ENCODE measurements around the gene SLC39A11. TPM values are rescaled to one million over a fixed set of nuclear protein-coding genes. Genes with fewer than 3 reads are reported as not detected.

The SLC39A11 gene
- total RNA-seq, 4 donors from 2014 or later, result 45.2 to 59.5 (median 49.2) TPM

DNA sequence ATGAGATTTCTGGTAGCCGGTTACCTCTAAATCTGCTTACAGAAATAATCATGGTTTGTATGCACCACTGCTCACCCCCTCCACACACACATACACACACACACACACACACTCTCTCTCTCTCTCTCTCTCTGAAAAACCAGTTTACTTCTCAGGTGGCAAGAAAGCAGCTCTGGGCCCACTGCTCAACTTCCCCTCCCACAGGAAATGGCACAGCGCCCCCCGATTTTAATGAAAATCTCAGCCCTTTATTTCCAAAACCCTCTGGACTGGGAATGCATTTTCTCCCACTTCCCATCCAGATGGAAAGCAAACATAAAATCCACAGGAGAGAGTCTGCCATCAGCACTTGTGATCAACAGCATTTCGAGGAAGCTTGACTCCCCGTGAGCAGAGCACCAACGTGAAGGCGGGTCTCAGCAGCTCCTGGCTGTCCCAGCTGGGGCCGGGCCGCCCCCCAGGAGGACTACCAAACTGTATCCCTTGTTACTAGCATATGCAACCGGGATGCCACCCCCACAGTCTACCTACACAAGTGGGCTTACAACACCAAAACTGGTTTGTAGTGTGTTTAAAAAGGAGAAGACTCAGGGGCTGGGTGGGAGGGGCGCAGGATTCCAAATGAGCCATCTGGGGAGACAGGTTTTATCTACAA is 121.1 kb downstream of the SLC39A11 start:
- H3K4me1 ChIP-seq, result no peaks in the 10 kb centered on the region
- no peaks in the 10 kb centered on the region for H3K9me3 ChIP-seq
- TF ChIP-seq EP300 (IDR thresholded peaks at IDR 0.05) (no peak), POLR2AphosphoS5 (IDR thresholded peaks at IDR 0.05) (no peak), POLR2A (IDR thresholded peaks at IDR 0.05) (no peak)
- TF ChIP-seq, protein P1, sequence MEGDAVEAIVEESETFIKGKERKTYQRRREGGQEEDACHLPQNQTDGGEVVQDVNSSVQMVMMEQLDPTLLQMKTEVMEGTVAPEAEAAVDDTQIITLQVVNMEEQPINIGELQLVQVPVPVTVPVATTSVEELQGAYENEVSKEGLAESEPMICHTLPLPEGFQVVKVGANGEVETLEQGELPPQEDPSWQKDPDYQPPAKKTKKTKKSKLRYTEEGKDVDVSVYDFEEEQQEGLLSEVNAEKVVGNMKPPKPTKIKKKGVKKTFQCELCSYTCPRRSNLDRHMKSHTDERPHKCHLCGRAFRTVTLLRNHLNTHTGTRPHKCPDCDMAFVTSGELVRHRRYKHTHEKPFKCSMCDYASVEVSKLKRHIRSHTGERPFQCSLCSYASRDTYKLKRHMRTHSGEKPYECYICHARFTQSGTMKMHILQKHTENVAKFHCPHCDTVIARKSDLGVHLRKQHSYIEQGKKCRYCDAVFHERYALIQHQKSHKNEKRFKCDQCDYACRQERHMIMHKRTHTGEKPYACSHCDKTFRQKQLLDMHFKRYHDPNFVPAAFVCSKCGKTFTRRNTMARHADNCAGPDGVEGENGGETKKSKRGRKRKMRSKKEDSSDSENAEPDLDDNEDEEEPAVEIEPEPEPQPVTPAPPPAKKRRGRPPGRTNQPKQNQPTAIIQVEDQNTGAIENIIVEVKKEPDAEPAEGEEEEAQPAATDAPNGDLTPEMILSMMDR (IDR thresholded peaks at IDR 0.05), result no peak
- 87% methylated on average over 10 of the region's 11 CpGs for WGBS
- no peaks in the 10 kb centered on the region for H3K27me3 ChIP-seq
- no peak overlapping the region for H3K27ac ChIP-seq
- no peaks in the 10 kb centered on the region for H3K36me3 ChIP-seq
- DNase-seq (ENCODE audit: low spot score in 2 of 2), result no peak
- no peak overlapping the region for H3K4me3 ChIP-seq

DNA sequence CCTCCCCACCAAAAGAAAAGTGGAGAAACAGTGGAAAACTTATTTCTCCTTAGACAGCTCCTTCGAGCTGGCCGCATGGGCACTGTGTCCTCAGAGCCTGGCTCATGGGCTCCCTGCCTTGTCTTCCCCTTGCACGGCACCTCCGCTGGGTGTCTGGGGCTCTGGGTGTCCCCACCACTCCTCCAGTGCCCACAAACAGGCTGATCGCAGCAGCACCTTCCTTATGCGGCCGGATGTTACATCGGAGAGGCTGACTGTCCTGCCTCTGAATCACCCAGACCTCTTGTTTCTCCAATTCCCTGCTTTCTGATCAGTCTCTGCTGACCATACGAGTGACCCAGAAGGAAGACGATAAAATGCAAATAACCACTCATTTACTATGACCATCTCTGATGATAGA is 121.7 kb downstream of the SLC39A11 start:
- Histone ChIP-seq H3K27me3 (no peaks in the 10 kb centered on the region), H3K36me3 (no peaks in the 10 kb centered on the region), H3K9me3 (no peaks in the 10 kb centered on the region), H3K27ac (no peak overlapping the region), H3K4me3 (no peak overlapping the region), H3K4me1 (no peaks in the 10 kb centered on the region)
- TF ChIP-seq, protein P1 (IDR thresholded peaks at IDR 0.05), result no peak
- no peak for TF ChIP-seq EP300 (IDR thresholded peaks at IDR 0.05)
- TF ChIP-seq POLR2A (IDR thresholded peaks at IDR 0.05), result no peak
- no peak for TF ChIP-seq POLR2AphosphoS5 (IDR thresholded peaks at IDR 0.05)
- WGBS, result 95% methylated on average over 10 of the region's 10 CpGs
- DNase-seq (ENCODE audit: low spot score in 2 of 2), result no peak

GRCh38 chr17:72970246-72970645 is 122.2 kb downstream of the SLC39A11 start:
- TF ChIP-seq POLR2A (IDR thresholded peaks at IDR 0.05) (no peak), POLR2AphosphoS5 (IDR thresholded peaks at IDR 0.05) (no peak), EP300 (IDR thresholded peaks at IDR 0.05) (no peak)
- TF ChIP-seq, protein P1 (IDR thresholded peaks at IDR 0.05), result no peak

GRCh38 chr17:72969293-72969906 is 123.1 kb downstream of the SLC39A11 start:
- DNase-seq (ENCODE audit: low spot score in 2 of 2), result no peak
- H3K4me3 ChIP-seq, result no peak overlapping the region
- no peaks in the 10 kb centered on the region for H3K4me1 ChIP-seq
- 81% methylated on average over 5 of the region's 5 CpGs for WGBS
- H3K27ac ChIP-seq, result no peak overlapping the region
- H3K36me3 ChIP-seq, result no peaks in the 10 kb centered on the region
- TF ChIP-seq, protein P1 (IDR thresholded peaks at IDR 0.05), result no peak
- TF ChIP-seq POLR2AphosphoS5 (IDR thresholded peaks at IDR 0.05) (no peak), EP300 (IDR thresholded peaks at IDR 0.05) (no peak), POLR2A (IDR thresholded peaks at IDR 0.05) (no peak)
- H3K27me3 ChIP-seq, result no peaks in the 10 kb centered on the region
- no peaks in the 10 kb centered on the region for H3K9me3 ChIP-seq

More at GRCh38 chr17:72970246-72970645, 122.2 kb downstream of the SLC39A11 start:
- DNase-seq (ENCODE audit: low spot score in 2 of 2), result no peak
- WGBS, result 84% methylated on average over 5 of the region's 5 CpGs
- no peaks in the 10 kb centered on the region for H3K9me3 ChIP-seq
- H3K27me3 ChIP-seq, result no peaks in the 10 kb centered on the region
- H3K27ac ChIP-seq, result no peak overlapping the region
- no peaks in the 10 kb centered on the region for H3K4me1 ChIP-seq
- H3K4me3 ChIP-seq, result no peak overlapping the region
- no peaks in the 10 kb centered on the region for H3K36me3 ChIP-seq

DNA sequence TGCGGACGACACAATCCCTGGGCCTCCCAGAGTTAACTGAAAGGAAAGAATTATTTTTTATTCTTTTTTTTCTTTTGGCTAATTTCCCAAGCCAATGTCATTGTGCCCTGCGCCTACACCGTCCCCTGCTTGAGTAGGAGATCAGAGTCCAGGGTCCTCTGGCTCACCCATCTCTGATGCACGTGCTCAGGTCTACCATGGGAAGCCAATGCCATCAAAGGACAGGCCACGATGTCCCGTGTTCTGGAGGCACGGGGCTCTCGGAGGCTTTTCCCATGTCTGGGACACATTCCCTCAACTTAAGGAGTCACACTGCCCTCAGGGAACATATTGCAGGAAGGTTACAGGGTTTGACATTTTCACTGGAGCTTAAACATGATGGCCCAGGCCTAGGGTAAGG is 123.7 kb downstream of the SLC39A11 start:
- Histone ChIP-seq H3K36me3 (no peaks in the 10 kb centered on the region), H3K27ac (no peak overlapping the region), H3K4me3 (no peak overlapping the region), H3K9me3 (no peaks in the 10 kb centered on the region), H3K27me3 (no peaks in the 10 kb centered on the region), H3K4me1 (no peaks in the 10 kb centered on the region)
- DNase-seq (ENCODE audit: low spot score in 2 of 2), result no peak
- WGBS, result 94% methylated on average over 8 of the region's 9 CpGs
- TF ChIP-seq EP300 (IDR thresholded peaks at IDR 0.05), result no peak
- TF ChIP-seq, protein P1 (IDR thresholded peaks at IDR 0.05), result no peak
- TF ChIP-seq POLR2AphosphoS5 (IDR thresholded peaks at IDR 0.05), result no peak
- no peak for TF ChIP-seq POLR2A (IDR thresholded peaks at IDR 0.05)
